GM23338 (cell line): ENCODE measurements around the gene METAP1D. TPM values are rescaled to one million over a fixed set of nuclear protein-coding genes. Genes with fewer than 3 reads are reported as not detected.
"Not testable (repeated sequence)": the region's sequence is repeated elsewhere in the genome, so short reads cannot be mapped to it uniquely, and the experiment has no call there.

Source experiments
- ATAC-seq: fragments of 200-7000 bp; cut with Tn5 transposase; 3 replicates; pipeline ENCODE4 v1.9.1; 2020
- DNase-seq: peaks from one replicate; pipeline ENCODE4 v3.0.0-alpha.2; 2015; ENCODE audit warnings: low spot score
- H2AFZ ChIP-seq: fragments of 200-600 bp; sonication (generic); 2 replicates; pipeline ENCODE4 v1.8.0; 2016; ENCODE audit warnings: antibody characterized with exemption, mild to moderate bottlenecking, moderate library complexity
- H3F3A ChIP-seq: fragments of 200-600 bp; sonication (generic); replicated peaks from 2 replicates; pipeline ENCODE4 v1.8.0; 2017; ENCODE audit warnings: antibody characterized with exemption, mixed run types, low read depth
- H3K27ac ChIP-seq: fragments of 200-600 bp; sonication (generic); 2 replicates; pipeline ENCODE4 v1.6.1; 2016; ENCODE audit warnings: low read depth
- H3K27me3 ChIP-seq: fragments of 200-600 bp; sonication (generic); 2 replicates; pipeline ENCODE4 v1.8.0; 2016; ENCODE audit warnings: mild to moderate bottlenecking, mixed run types, moderate library complexity; ENCODE audit not compliant: insufficient read depth
- H3K36me3 ChIP-seq: fragments of 200-600 bp; sonication (generic); 2 replicates; pipeline ENCODE4 v1.8.0; 2016; ENCODE audit warnings: mild to moderate bottlenecking; ENCODE audit not compliant: insufficient read depth
- H3K4me1 ChIP-seq: fragments of 200-600 bp; sonication (generic); 2 replicates; pipeline ENCODE4 v1.8.0; 2016; ENCODE audit warnings: mild to moderate bottlenecking, moderate library complexity; ENCODE audit not compliant: insufficient read depth
- H3K4me2 ChIP-seq: fragments of 200-600 bp; sonication (generic); 2 replicates; pipeline ENCODE4 v1.7.1; 2017; ENCODE audit warnings: mixed run types
- H3K4me3 ChIP-seq: fragments of 200-600 bp; sonication (generic); 2 replicates; pipeline ENCODE4 v1.6.1; 2016; ENCODE audit warnings: mixed run types
- H3K79me2 ChIP-seq: fragments of 200-600 bp; sonication (generic); replicated peaks from 2 replicates; pipeline ENCODE4 v1.8.0; 2017; ENCODE audit warnings: mild to moderate bottlenecking; ENCODE audit not compliant: insufficient read depth
- H3K9me2 ChIP-seq: fragments of 200-600 bp; sonication (generic); 2 replicates; pipeline ENCODE4 v1.8.0; 2017; ENCODE audit not compliant: insufficient read depth
- H4K20me1 ChIP-seq: fragments of 200-600 bp; sonication (generic); replicated peaks from 2 replicates; pipeline ENCODE4 v1.8.0; 2017; ENCODE audit warnings: mild to moderate bottlenecking; ENCODE audit not compliant: insufficient read depth
- H3K27ac Mint-ChIP-seq: 2 replicates; pipeline ENCODE4 v1.8.0; 2020; ENCODE audit warnings: inconsistent platforms, mild to moderate bottlenecking, moderate library complexity, mixed read lengths
- H3K27me3 Mint-ChIP-seq: 3 replicates; pipeline ENCODE4 v1.8.0; 2022; ENCODE audit warnings: low read depth, mild to moderate bottlenecking, moderate library complexity, mixed read lengths, inconsistent platforms; ENCODE audit not compliant: insufficient read depth, poor library complexity
- H3K36me3 Mint-ChIP-seq: 3 replicates; pipeline ENCODE4 v1.8.0; 2021; ENCODE audit warnings: low read depth, mild to moderate bottlenecking, inconsistent platforms, moderate library complexity, mixed read lengths
- H3K4me1 Mint-ChIP-seq: 3 replicates; pipeline ENCODE4 v1.8.0; 2020; ENCODE audit warnings: mild to moderate bottlenecking, inconsistent platforms, mixed read lengths
- H3K4me3 Mint-ChIP-seq: 3 replicates; pipeline ENCODE4 v1.8.0; 2021; ENCODE audit warnings: moderate library complexity, mild to moderate bottlenecking, inconsistent platforms, mixed read lengths
- H3K9me3 Mint-ChIP-seq: 3 replicates; pipeline ENCODE4 v1.8.0; 2020; ENCODE audit warnings: moderate library complexity, mild to moderate bottlenecking, inconsistent platforms, mixed read lengths
- CTCF ChIP-seq, 2 experiments: fragments of 200-600 bp in 1 of 2; sonication (generic) in 1 of 2; conservative IDR thresholded peaks; 2 replicates each; pipeline versions ENCODE4 v1.5.1 to v1.6.1; 2016 to 2017; ENCODE audit warnings: antibody characterized with exemption in 2 of 2, low read depth in 2 of 2, mild to moderate bottlenecking in 2 of 2, moderate library complexity in 1 of 2
- EZH2 ChIP-seq: fragments of 200-600 bp; sonication (generic); IDR thresholded peaks from one replicate; pipeline ENCODE4 v1.8.0; 2017; ENCODE audit warnings: antibody characterized with exemption, mild to moderate bottlenecking, low read depth; ENCODE audit not compliant: unreplicated experiment
- EZH2phosphoT487 ChIP-seq: fragments of 200-600 bp; sonication (generic); IDR thresholded peaks from one replicate; pipeline ENCODE4 v1.8.1; 2018; ENCODE audit warnings: antibody characterized with exemption; ENCODE audit not compliant: unreplicated experiment
- ZNF114 ChIP-seq: fragments of 250-450 bp; sonication (Bioruptor Pico); IDR thresholded peaks from 2 replicates; pipeline ENCODE4 v1.5.0; 2020; ENCODE audit warnings: mild to moderate bottlenecking, moderate library complexity
- polyA plus RNA-seq: library from polyadenylated mRNA; unstranded; fragments of >200 nt; fragmentation: Nextera tagmentation; extraction: Ambion mirVana; gene quantifications from 2 replicates; pipeline ENCODE4 v1.2.1, GENCODE V29; 2016
- total RNA-seq: library from RNA; depleted of rRNA; stranded (reverse); fragments of >200 nt; shearing (Covaris generic); gene quantifications from 2 replicates; pipeline ENCODE4 v1.2.3, GENCODE V29; 2014

The METAP1D gene
- total and polyA plus RNA-seq, 2 experiments from 2014 or later = 12.8 to 15.5 TPM

- H3K4me1 ChIP-seq = peaks cover 22% of the 10 kb centered on the region
- peaks cover 27% of the 10 kb centered on the region; the same call in 1 of the 2 replicates for H3F3A ChIP-seq
- peak overlapping the region; percentile 97 for H2AFZ ChIP-seq
- H3K36me3 Mint-ChIP-seq = peaks cover 3% of the 10 kb centered on the region; the same call in 1 of the 3 replicates
- H3K4me3 Mint-ChIP-seq = peak overlapping the region; percentile 67
- TF ChIP-seq EZH2 (peak; percentile 61), EZH2phosphoT487 (peak; percentile 53), CTCF (conservative IDR thresholded peaks at IDR 0.05; ENCODE audit: low read depth in 2 of 2) (no peak)
- H3K4me1 Mint-ChIP-seq = peaks cover 30% of the 10 kb centered on the region
- peak overlapping the region; percentile 59 for H3K4me3 ChIP-seq
- H3K36me3 ChIP-seq = no peaks in the 10 kb centered on the region
- peak overlapping the region; percentile 87 for H3K4me2 ChIP-seq
- H3K9me2 ChIP-seq = no peaks in the 10 kb centered on the region
- peaks cover 3% of the 10 kb centered on the region; the same call in 1 of the 3 replicates for H3K9me3 Mint-ChIP-seq
- H4K20me1 ChIP-seq = peaks cover 7% of the 10 kb centered on the region; the same call in 1 of the 2 replicates
- H3K27me3 ChIP-seq = peaks cover 79% of the 10 kb centered on the region
- peaks cover 65% of the 10 kb centered on the region for H3K27me3 Mint-ChIP-seq
- ATAC-seq (peak; percentile 26), DNase-seq (peak; percentile 56)
- no peaks in the 10 kb centered on the region for H3K79me2 ChIP-seq
- H3K27ac ChIP-seq = no peak overlapping the region
- H3K27ac Mint-ChIP-seq = no peak overlapping the region
These were observed 110.4 kb downstream of the METAP1D start for GRCh38 chr2:172109988-172110811.

- Histone ChIP-seq H3K27ac (no peak overlapping the region), H3K4me1 (peaks cover 14% of the 10 kb centered on the region), H2AFZ (no peak overlapping the region), H3F3A (peaks cover 12% of the 10 kb centered on the region; the same call in 1 of the 2 replicates), H3K27me3 (peaks cover 45% of the 10 kb centered on the region), H4K20me1 (no peaks in the 10 kb centered on the region), H3K4me3 (no peak overlapping the region), H3K9me2 (no peaks in the 10 kb centered on the region), H3K36me3 (no peaks in the 10 kb centered on the region), H3K79me2 (no peaks in the 10 kb centered on the region), H3K4me2 (no peak overlapping the region)
- Mint-ChIP-seq H3K4me3 (no peak overlapping the region), H3K36me3 (no peaks in the 10 kb centered on the region), H3K27me3 (peaks cover 31% of the 10 kb centered on the region), H3K4me1 (peaks cover 13% of the 10 kb centered on the region; the same call in 2 of the 3 replicates), H3K27ac (no peak overlapping the region), H3K9me3 (no peaks in the 10 kb centered on the region)
- TF ChIP-seq CTCF (conservative IDR thresholded peaks at IDR 0.05; ENCODE audit: low read depth in 2 of 2) (peak; percentile 70 to 83), ZNF114 (no peak)
- DNase-seq (peak; percentile 57), ATAC-seq (peak; percentile 14; the same call in 2 of the 3 replicates)
These were observed 113.9 kb downstream of the METAP1D start for GRCh38 chr2:172113617-172114016.

GRCh38 chr2:172114176-172114575 lies 114.4 kb downstream of the METAP1D start:
- not testable (repeated sequence) for H2AFZ ChIP-seq, H3K36me3 Mint-ChIP-seq, H4K20me1 ChIP-seq, H3K4me3 ChIP-seq, H3K4me2 ChIP-seq, H3K27ac Mint-ChIP-seq, H3K9me3 Mint-ChIP-seq, H3K4me3 Mint-ChIP-seq, H3K79me2 ChIP-seq, DNase-seq, ATAC-seq, H3K9me2 ChIP-seq, H3K36me3 ChIP-seq, H3K4me1 ChIP-seq, H3F3A ChIP-seq, H3K27ac ChIP-seq
- H3K27me3 ChIP-seq = peaks cover 39% of the 10 kb centered on the region
- Mint-ChIP-seq H3K27me3 (peaks cover 27% of the 10 kb centered on the region), H3K4me1 (peaks cover 11% of the 10 kb centered on the region; the same call in 2 of the 3 replicates)
